GM12873 (cell line): ENCODE measurements around the gene SREBF1.

Source experiments
- TF ChIP-seq, protein P1 (sequence below): IDR thresholded peaks from 2 replicates; pipeline ENCODE4 v1.5.1; 2012; ENCODE audit warnings: low read depth, mild to moderate bottlenecking, moderate library complexity, low read length, control low read depth; ENCODE audit not compliant: insufficient read depth; ENCODE audit errors: missing control alignments

The SREBF1 gene

DNA sequence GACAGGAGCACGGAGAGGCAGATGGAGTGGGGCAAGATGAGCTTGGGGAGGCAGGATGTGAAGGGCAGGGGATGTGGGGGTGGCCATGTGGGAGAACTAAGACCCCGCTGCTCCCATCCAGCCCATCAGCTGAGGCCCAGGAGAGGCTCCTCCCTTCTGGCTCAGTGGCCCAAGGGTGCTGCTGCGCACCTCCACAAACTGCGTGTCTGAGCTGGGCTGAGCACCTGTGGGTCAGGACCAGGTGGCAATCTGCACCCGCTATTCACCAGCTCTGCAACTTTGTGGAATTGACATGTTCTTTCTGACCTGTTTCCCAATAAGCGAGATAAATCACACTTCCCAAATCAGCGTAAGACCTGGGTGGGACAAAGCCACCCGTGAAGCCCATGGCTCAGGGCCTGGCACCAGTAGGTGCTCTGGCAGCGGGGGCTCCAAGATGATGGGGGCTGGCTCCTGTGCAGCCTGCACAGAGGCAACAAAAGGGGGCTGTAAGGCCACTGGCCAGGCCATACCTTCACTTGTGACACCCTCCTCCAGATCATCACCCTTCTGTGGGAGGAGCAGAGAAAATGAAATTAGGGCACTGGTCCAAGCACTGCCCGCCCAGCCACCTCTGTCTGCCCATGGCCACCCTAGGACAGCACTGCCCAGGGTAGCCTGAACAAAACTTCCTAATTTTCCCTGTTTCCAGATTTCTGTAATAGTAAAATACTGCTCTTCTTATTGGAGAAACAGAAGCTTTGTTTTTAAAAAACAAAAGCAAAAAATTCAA lies 11.7 kb upstream of the SREBF1 start:
- TF ChIP-seq, protein P1, sequence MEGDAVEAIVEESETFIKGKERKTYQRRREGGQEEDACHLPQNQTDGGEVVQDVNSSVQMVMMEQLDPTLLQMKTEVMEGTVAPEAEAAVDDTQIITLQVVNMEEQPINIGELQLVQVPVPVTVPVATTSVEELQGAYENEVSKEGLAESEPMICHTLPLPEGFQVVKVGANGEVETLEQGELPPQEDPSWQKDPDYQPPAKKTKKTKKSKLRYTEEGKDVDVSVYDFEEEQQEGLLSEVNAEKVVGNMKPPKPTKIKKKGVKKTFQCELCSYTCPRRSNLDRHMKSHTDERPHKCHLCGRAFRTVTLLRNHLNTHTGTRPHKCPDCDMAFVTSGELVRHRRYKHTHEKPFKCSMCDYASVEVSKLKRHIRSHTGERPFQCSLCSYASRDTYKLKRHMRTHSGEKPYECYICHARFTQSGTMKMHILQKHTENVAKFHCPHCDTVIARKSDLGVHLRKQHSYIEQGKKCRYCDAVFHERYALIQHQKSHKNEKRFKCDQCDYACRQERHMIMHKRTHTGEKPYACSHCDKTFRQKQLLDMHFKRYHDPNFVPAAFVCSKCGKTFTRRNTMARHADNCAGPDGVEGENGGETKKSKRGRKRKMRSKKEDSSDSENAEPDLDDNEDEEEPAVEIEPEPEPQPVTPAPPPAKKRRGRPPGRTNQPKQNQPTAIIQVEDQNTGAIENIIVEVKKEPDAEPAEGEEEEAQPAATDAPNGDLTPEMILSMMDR = no peak

DNA sequence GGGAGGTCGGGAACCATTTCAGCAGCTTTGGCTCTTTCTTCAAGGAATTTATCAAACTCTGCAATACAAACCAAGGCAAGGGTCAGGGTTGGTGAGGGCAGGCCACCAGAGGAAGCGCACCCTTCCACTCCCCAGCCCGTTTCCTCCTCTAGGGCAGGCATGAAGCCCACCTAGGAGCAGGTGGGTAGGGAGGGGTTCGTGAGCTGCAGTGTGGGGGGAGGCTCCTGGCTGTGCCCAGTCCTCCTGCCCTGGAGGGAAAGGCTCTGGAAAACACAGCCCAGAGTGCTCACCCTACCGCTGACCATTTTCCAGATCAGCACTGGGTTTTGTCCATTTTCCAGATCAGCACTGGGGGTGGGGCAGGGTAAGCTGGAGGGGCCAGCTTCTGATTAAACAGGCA lies 10.9 kb upstream of the SREBF1 start:
- TF ChIP-seq, protein P1 = no peak

DNA sequence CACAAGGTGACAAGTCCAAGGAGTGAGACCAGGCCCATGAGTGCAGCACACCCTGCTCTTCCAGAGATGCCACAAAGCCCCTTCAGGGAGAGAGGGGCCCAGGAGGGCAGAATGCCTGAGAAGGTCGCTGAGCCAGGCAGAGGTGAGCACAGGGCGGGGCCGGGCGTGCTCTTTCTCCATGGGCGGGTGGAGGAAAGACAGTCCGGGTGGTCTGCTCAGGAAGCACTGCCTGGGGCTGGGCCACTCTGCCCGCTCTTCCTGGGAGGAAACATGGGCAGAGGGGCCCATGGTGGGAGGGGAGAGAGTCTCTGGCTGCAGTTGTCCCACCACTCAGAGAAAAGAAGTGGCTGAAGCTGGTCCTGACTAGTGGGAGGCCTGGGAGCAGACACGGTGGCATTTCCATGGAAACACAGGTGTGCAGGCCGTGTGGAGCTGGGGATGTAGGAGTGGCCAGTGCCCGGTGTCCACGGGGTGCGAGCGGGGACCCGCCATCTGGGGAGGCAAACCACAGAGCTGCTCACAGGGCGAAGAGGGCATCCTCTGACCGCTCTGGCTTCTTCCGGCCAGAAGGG lies 10.4 kb upstream of the SREBF1 start:
- TF ChIP-seq, protein P1 = no peak

DNA sequence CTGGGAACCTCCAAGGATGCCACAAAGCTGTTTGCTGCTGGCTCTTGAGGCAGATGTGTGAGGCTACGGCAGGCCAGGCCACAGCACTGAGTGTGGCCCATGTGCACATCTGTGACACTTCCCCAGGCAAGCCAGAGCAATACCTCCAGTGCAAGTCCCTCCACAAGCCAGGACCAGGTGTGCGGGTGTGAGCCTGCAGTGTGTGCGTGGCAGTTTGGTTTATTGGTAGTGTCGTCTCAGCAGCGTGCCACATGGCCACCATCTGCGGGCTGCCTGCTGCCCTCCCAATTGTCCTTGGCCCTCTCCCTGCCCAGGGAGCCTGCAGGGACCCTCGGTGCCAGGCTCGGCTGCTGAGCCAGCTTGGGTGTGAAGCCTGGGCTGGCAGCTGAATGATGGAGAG lies 9.9 kb upstream of the SREBF1 start:
- TF ChIP-seq, protein P1 = no peak

DNA sequence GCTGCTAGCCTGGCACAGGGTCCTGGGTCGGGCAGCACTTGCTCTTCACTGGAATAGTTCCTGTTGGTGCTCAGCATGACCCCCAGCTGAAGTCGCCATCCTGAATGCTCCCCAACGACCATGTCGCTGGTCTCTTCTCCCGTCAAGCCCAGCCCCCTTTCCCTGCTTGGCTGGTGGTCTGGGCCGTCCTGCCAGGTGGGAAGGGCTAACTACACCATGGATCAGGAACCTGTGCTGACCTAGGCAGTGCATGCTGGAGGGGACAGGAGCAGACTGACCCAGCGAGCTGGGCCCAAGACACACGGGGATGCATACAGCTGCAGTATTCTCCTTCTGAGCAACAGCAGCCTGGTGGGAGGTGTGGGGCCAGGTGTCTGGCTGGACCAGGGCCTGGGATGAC lies 9.2 kb upstream of the SREBF1 start:
- TF ChIP-seq, protein P1 = no peak

DNA sequence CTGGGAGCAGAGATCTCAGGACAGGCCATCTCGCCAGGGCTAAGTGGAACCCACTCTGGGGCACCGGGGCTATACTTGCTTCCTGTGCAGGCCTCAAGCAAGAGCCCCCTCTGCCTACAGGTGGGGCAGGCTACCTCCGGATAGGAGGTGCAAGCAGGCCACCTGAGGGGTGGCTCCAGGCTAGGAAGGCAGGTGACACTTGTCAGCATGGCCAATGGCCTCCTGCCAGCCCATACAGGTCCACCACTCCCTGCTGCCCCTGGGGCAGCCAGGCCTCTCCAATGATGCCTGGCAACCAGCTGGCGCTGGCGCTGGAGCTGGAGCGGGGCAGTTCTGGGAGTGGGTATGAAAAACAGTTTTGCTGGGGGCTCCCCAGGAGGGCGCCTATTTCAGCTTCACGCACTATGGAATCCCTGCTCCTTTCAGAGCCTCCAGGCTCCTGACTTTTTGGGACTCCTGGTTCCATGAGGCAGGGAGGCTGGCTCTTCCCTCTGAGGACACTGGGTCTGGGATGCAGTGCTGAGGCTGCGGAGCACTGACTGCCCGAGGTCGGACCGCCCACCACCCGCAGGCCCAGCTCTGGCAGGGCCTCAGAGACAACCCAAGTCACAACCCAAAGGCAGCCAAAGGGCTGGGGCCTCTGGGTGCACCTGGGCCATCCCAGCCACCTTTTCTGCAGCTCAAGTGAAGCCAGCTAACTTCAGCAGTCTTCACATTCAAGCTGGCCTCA lies 8.4 kb upstream of the SREBF1 start:
- TF ChIP-seq, protein P1 = no peak

DNA sequence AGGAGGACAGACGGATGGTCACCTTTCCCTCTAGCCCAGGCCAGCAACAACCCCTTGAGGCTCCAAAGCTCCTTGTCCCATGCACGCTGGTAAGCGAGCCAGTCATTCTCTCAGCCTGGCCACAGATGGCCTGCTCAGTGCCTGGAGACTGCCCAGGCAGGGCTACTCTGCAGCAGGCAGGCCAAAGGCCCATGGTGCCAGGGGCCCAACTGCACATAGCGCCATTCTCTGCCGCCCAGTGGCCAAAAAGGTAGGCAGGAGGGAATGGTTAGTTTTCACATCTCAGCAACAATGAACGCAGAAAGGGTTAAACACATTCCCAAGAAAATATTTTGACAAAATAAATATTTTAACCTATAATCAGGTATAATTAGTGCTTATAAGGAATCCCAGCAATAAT lies 7.7 kb upstream of the SREBF1 start:
- TF ChIP-seq, protein P1 = no peak
